ENCODE measurements around the gene FIP1L1. TPM values are rescaled to one million over a fixed set of nuclear protein-coding genes. Genes with fewer than 3 reads are reported as not detected.

The FIP1L1 gene
- total and polyA plus RNA-seq, 2 donors (not counting 1 experiment from before 2014, with no cell fraction given), result 19.0 to 79.3 TPM

GRCh38 chr4:53477636-53478035 lies 100.2 kb downstream of the FIP1L1 start:
- H3K4me2 ChIP-seq (replicated peaks; ENCODE audit: low read depth, low read length, poor library complexity, severe bottlenecking), result no peak overlapping the region
- DNase-seq (no peak), ATAC-seq (ENCODE audit: low read depth) (no peak)
- peaks cover 5% of the 10 kb centered on the region for H3K9me3 Mint-ChIP-seq (ENCODE audit: insufficient read depth)
- H3K27me3 Mint-ChIP-seq, result peaks cover 5% of the 10 kb centered on the region
- H3K79me2 ChIP-seq (ENCODE audit: control insufficient read depth, insufficient read depth, low read length), result no peaks in the 10 kb centered on the region
- CTCF ChIA-PET, result interaction anchor here (1.2 kb wide), 1 partner anchor 756 kb away, joined by 4 read pairs; no protein-coding TSS in a partner anchor
- no peaks in the 10 kb centered on the region for H3K4me1 Mint-ChIP-seq
- no peak for TF ChIP-seq EZH2 (IDR thresholded peaks at IDR 0.05; ENCODE audit: borderline replicate concordance, insufficient read depth, low read depth, low read length, poor library complexity, severe bottlenecking)
- no peak for TF ChIP-seq CTCF (IDR thresholded peaks at IDR 0.05)
- H3K9ac ChIP-seq (ENCODE audit: low read length), result no peak overlapping the region
- H3K9me3 ChIP-seq (ENCODE audit: control extremely low read depth in 1 of 3, control insufficient read depth in 2 of 3, insufficient read depth in 1 of 3, low read length in 2 of 3), result no peaks in the 10 kb centered on the region
- H3K36me3 ChIP-seq (replicated peaks in 1 of 2; ENCODE audit: control extremely low read depth in 1 of 2, control insufficient read depth in 1 of 2, extremely low read depth in 1 of 2, insufficient read depth in 2 of 2, low read length in 1 of 2), result no peaks in the 10 kb centered on the region
- POLR2A ChIA-PET, result no interaction called here
- H3K4me1 ChIP-seq (ENCODE audit: control insufficient read depth in 2 of 2, insufficient read depth in 2 of 2, low read length in 2 of 2), result no peaks in the 10 kb centered on the region
- no peak overlapping the region for H3K27ac Mint-ChIP-seq
- no peaks in the 10 kb centered on the region for H4K20me1 ChIP-seq (ENCODE audit: control insufficient read depth, insufficient read depth, low read length, poor library complexity, severe bottlenecking)
- no peak overlapping the region for H3K27ac ChIP-seq (ENCODE audit: low read length in 2 of 2)
- intact Hi-C loops (cut with micrococcal nuclease), result no loop called here
- no peaks in the 10 kb centered on the region for H3K27me3 ChIP-seq (replicated peaks in 1 of 4; ENCODE audit: control extremely low read depth in 1 of 4, control insufficient read depth in 3 of 4, insufficient read depth in 4 of 4, low read length in 3 of 4)
- H3K4me3 Mint-ChIP-seq, result no peak overlapping the region
- H3K4me3 ChIP-seq (ENCODE audit: control extremely low read depth in 1 of 5, extremely low read depth in 1 of 5, insufficient read depth in 1 of 5, low read depth in 2 of 5, low read length in 4 of 5), result no peak overlapping the region
- no peak overlapping the region for H2AFZ ChIP-seq (ENCODE audit: insufficient read depth, low read depth, low read length, poor library complexity, severe bottlenecking)
- no CpG with 5 or more reads among the region's 1 CpG for WGBS (ENCODE audit: insufficient coverage)

- no peaks in the 10 kb centered on the region for H3K4me1 Mint-ChIP-seq
- TF ChIP-seq EZH2 (IDR thresholded peaks at IDR 0.05; ENCODE audit: borderline replicate concordance, insufficient read depth, low read depth, low read length, poor library complexity, severe bottlenecking) (no peak), CTCF (IDR thresholded peaks at IDR 0.05) (no peak)
- no peaks in the 10 kb centered on the region for H3K36me3 ChIP-seq (replicated peaks in 1 of 2; ENCODE audit: control extremely low read depth in 1 of 2, control insufficient read depth in 1 of 2, extremely low read depth in 1 of 2, insufficient read depth in 2 of 2, low read length in 1 of 2)
- no peaks in the 10 kb centered on the region for H3K27me3 ChIP-seq (replicated peaks in 1 of 4; ENCODE audit: control extremely low read depth in 1 of 4, control insufficient read depth in 3 of 4, insufficient read depth in 4 of 4, low read length in 3 of 4)
- no peak overlapping the region for H3K4me2 ChIP-seq (replicated peaks; ENCODE audit: low read depth, low read length, poor library complexity, severe bottlenecking)
- no peak overlapping the region for H3K27ac ChIP-seq (ENCODE audit: low read length in 2 of 2)
- H3K4me1 ChIP-seq (ENCODE audit: control insufficient read depth in 2 of 2, insufficient read depth in 2 of 2, low read length in 2 of 2), result no peaks in the 10 kb centered on the region
- H3K4me3 Mint-ChIP-seq, result no peak overlapping the region
- H3K79me2 ChIP-seq (ENCODE audit: control insufficient read depth, insufficient read depth, low read length), result no peaks in the 10 kb centered on the region
- no peaks in the 10 kb centered on the region for H4K20me1 ChIP-seq (ENCODE audit: control insufficient read depth, insufficient read depth, low read length, poor library complexity, severe bottlenecking)
- WGBS (ENCODE audit: insufficient coverage), result no CpG with 5 or more reads among the region's 4 CpGs
- DNase-seq (no peak), ATAC-seq (ENCODE audit: low read depth) (no peak)
- no peak overlapping the region for H3K4me3 ChIP-seq (ENCODE audit: control extremely low read depth in 1 of 5, extremely low read depth in 1 of 5, insufficient read depth in 1 of 5, low read depth in 2 of 5, low read length in 4 of 5)
- no peak overlapping the region for H3K9ac ChIP-seq (ENCODE audit: low read length)
- intact Hi-C loops (cut with micrococcal nuclease), result no loop called here
- CTCF ChIA-PET, result no interaction called here
- H3K27me3 Mint-ChIP-seq, result peaks cover 10% of the 10 kb centered on the region
- POLR2A ChIA-PET, result no interaction called here
- no peaks in the 10 kb centered on the region for H3K9me3 ChIP-seq (ENCODE audit: control extremely low read depth in 1 of 3, control insufficient read depth in 2 of 3, insufficient read depth in 1 of 3, low read length in 2 of 3)
- H3K9me3 Mint-ChIP-seq (ENCODE audit: insufficient read depth), result no peaks in the 10 kb centered on the region
- H2AFZ ChIP-seq (ENCODE audit: insufficient read depth, low read depth, low read length, poor library complexity, severe bottlenecking), result no peak overlapping the region
- no peak overlapping the region for H3K27ac Mint-ChIP-seq
These were observed 101.4 kb downstream of the FIP1L1 start for GRCh38 chr4:53478671-53479456.

Measured in B cell (primary cell).